Calu3 (cell line): ENCODE results near the gene ACO2. TPM values are rescaled to one million over a fixed set of nuclear protein-coding genes. Genes with fewer than 3 reads are reported as not detected.

ENCODE experiments used
- BruUV-seq: library from RNA; stranded (reverse); fragments of 400-500 nt; replicated peaks from 2 replicates; lab custom pipeline; 2021; lab: Mats Ljungman, UMichigan
- CTCF ChIA-PET: fragments of 300-600 bp; sonication (Branson Sonifier 250); formaldehyde crosslinking; loops from one replicate; lab custom pipeline; 2022; ENCODE audit warnings: antibody characterized with exemption; lab: Charles Lee
- DNase-seq: peaks from one replicate; pipeline ENCODE4 v3.0.0; 2022
- H3K27ac Mint-ChIP-seq: one replicate; pipeline ENCODE4 v1.8.0; 2022; ENCODE audit warnings: mixed read lengths; ENCODE audit not compliant: unreplicated experiment
- H3K27me3 Mint-ChIP-seq: one replicate; pipeline ENCODE4 v1.8.0; 2022; ENCODE audit warnings: mixed read lengths; ENCODE audit not compliant: unreplicated experiment
- H3K36me3 Mint-ChIP-seq: one replicate; pipeline ENCODE4 v1.8.0; 2022; ENCODE audit warnings: mild to moderate bottlenecking, moderate library complexity, mixed read lengths; ENCODE audit not compliant: insufficient read depth, unreplicated experiment
- H3K4me1 Mint-ChIP-seq: one replicate; pipeline ENCODE4 v1.8.0; 2022; ENCODE audit warnings: mild to moderate bottlenecking, low read depth, mixed read lengths; ENCODE audit not compliant: unreplicated experiment
- H3K4me3 Mint-ChIP-seq: one replicate; pipeline ENCODE4 v1.8.0; 2022; ENCODE audit warnings: mild to moderate bottlenecking, low read depth, moderate library complexity, mixed read lengths; ENCODE audit not compliant: unreplicated experiment
- H3K9me3 Mint-ChIP-seq: one replicate; pipeline ENCODE4 v1.8.0; 2022; ENCODE audit warnings: low read depth, mixed read lengths; ENCODE audit not compliant: unreplicated experiment
- intact Hi-C: fragments of 100-400 bp; cut with micrococcal nuclease; formaldehyde crosslinking; loops from one replicate; pipeline ENCODE4 v1.10.0; 2022; ENCODE audit not compliant: unreplicated experiment
- total RNA-seq: library from RNA; stranded (reverse); gene quantifications from 2 replicates; pipeline ENCODE4 v1.2.3, GENCODE V29; 2022
- TF ChIP-seq, protein P1 (sequence below): fragments of 200-600 bp; IDR thresholded peaks from one replicate; pipeline ENCODE4 v1.8.0; 2022; ENCODE audit warnings: antibody characterized with exemption; ENCODE audit not compliant: unreplicated experiment

Gene ACO2
- total RNA-seq, 1 experiment from 2014 or later, result 94.0 TPM

- H3K4me1 Mint-ChIP-seq, result no peaks in the 10 kb centered on the region
- intact Hi-C loops, result no loop called here
- no peaks in the 10 kb centered on the region for H3K9me3 Mint-ChIP-seq
- peaks cover 84% of the 10 kb centered on the region for H3K36me3 Mint-ChIP-seq
- CTCF ChIA-PET, result no interaction called here
- no peak overlapping the region for H3K27ac Mint-ChIP-seq
- no peak for DNase-seq
- no peak overlapping the region for H3K4me3 Mint-ChIP-seq
- no peaks in the 10 kb centered on the region for H3K27me3 Mint-ChIP-seq
- no TSS peak for BruUV-seq
- TF ChIP-seq, protein P1, sequence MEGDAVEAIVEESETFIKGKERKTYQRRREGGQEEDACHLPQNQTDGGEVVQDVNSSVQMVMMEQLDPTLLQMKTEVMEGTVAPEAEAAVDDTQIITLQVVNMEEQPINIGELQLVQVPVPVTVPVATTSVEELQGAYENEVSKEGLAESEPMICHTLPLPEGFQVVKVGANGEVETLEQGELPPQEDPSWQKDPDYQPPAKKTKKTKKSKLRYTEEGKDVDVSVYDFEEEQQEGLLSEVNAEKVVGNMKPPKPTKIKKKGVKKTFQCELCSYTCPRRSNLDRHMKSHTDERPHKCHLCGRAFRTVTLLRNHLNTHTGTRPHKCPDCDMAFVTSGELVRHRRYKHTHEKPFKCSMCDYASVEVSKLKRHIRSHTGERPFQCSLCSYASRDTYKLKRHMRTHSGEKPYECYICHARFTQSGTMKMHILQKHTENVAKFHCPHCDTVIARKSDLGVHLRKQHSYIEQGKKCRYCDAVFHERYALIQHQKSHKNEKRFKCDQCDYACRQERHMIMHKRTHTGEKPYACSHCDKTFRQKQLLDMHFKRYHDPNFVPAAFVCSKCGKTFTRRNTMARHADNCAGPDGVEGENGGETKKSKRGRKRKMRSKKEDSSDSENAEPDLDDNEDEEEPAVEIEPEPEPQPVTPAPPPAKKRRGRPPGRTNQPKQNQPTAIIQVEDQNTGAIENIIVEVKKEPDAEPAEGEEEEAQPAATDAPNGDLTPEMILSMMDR, result no peak
These were observed 56.0 kb downstream of the ACO2 start for GRCh38 chr22:41524809-41525449.

DNA sequence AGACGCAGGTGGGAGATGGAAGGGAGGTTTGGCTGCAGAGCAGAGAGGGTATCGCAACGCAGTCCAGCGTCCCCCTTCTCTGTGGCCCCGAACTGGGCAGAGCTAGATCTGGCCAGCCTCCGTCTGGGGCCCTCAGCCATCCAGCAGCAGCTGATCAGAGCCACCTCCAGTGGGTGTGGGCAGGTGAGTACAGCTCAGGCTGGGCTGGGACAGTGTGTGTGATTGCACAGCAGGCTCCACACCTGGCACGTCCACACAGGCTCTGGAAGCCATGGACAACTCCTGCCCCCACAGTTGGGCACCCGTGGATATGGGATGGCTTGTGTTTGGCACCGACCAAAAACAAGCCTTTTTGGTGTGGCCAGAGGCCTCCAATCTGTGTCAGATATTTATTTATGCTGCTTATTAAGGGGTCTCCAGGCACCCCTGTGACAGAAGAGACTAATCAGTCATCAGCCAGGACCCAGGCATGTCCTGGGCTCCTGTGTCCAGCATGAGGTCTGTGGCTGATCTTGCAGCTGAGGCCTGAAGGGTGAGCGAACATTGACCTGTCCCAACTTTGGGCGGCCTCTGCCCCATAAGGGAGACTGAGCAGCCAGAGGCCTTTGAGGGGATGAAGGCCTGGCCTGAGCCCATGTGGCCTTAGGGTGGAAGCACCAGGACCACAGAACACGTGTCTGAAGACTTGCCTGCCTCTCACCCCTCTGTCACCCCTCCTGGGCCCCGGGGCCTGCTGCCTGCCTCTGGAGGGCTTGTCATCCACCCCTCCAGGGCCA, 56.7 kb downstream of the ACO2 start:
- Mint-ChIP-seq H3K27ac (peak overlapping the region; percentile 77), H3K4me3 (no peak overlapping the region), H3K27me3 (no peaks in the 10 kb centered on the region), H3K4me1 (no peaks in the 10 kb centered on the region), H3K36me3 (peaks cover 86% of the 10 kb centered on the region), H3K9me3 (no peaks in the 10 kb centered on the region)
- CTCF ChIA-PET, result no interaction called here
- DNase-seq, result no peak
- intact Hi-C loops, result no loop called here
- TF ChIP-seq, protein P1, result no peak
- no TSS peak for BruUV-seq

- intact Hi-C loops, result no loop called here
- Mint-ChIP-seq H3K9me3 (no peaks in the 10 kb centered on the region), H3K36me3 (peaks cover 87% of the 10 kb centered on the region), H3K4me1 (no peaks in the 10 kb centered on the region), H3K4me3 (no peak overlapping the region), H3K27ac (peak overlapping the region; percentile 77), H3K27me3 (no peaks in the 10 kb centered on the region)
- CTCF ChIA-PET, result interaction anchor here (0.8 to 1.9 kb wide), 5 partner anchors 9 to 604 kb away, joined by 4 to 13 read pairs (median 5); no protein-coding TSS in a partner anchor
- TF ChIP-seq, protein P1, result no peak
- no TSS peak for BruUV-seq
- DNase-seq, result no peak
These were observed 57.4 kb downstream of the ACO2 start for GRCh38 chr22:41526226-41526829.

GRCh38 chr22:41526830-41527799, 58.2 kb downstream of the ACO2 start:
- intact Hi-C loops, result no loop called here
- no peaks in the 10 kb centered on the region for H3K4me1 Mint-ChIP-seq
- H3K36me3 Mint-ChIP-seq, result peaks cover 91% of the 10 kb centered on the region
- no peaks in the 10 kb centered on the region for H3K9me3 Mint-ChIP-seq
- peak; percentile 71 for DNase-seq
- TF ChIP-seq, protein P1, result peak; percentile 96
- H3K27ac Mint-ChIP-seq, result peak overlapping the region; percentile 77
- H3K27me3 Mint-ChIP-seq, result no peaks in the 10 kb centered on the region
- BruUV-seq, result no TSS peak
- CTCF ChIA-PET, result interaction anchor here (0.8 to 1.9 kb wide), 5 partner anchors 10 to 604 kb away, joined by 4 to 13 read pairs (median 5); no protein-coding TSS in a partner anchor
- H3K4me3 Mint-ChIP-seq, result no peak overlapping the region
